ENCODE measurements around the gene PHLDB2. TPM values are rescaled to one million over a fixed set of nuclear protein-coding genes. Genes with fewer than 3 reads are reported as not detected.

PHLDB2 gene
- total and polyA plus RNA-seq, 8 donors = 10.6 to 149 (median 29.0) TPM

DNA sequence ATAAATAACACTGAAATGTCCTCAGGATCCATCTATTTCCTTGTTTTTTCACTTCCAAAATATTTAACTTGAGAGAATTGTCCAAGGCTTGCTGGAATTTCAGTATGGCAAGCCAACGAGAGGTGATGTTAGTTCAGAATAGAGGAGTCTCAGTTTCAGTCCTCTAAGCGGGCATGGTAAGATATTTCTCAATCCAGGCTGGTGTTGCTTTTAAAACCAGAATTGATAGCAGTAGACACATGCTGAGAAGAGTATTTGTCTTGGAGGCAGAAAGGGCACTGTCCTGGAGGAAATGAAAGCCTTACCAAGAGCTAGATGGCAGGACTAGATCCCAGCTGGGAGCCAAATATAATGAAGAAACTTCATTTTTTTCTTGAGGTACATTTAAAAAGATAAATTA lies 23.1 kb downstream of the PHLDB2 start:
- Histone ChIP-seq H3K36me3 (peaks cover 0 to 24% (median 16%) of the 10 kb centered on the region in 4 donors), H3K4me1 (peaks cover 0 to 5% (median 2%) of the 10 kb centered on the region in 4 donors), H3K27me3 (no peaks in the 10 kb centered on the region), H3K4me3 (no peak overlapping the region), H3K27ac (no peak overlapping the region), H3K9me3 (peaks cover 0 to 8% (median 3%) of the 10 kb centered on the region in 4 donors)
- TF ChIP-seq POLR2A (IDR thresholded peaks at IDR 0.05) (no peak), EP300 (IDR thresholded peaks at IDR 0.05) (no peak), POLR2AphosphoS5 (IDR thresholded peaks at IDR 0.05) (no peak)
- TF ChIP-seq, protein P1, sequence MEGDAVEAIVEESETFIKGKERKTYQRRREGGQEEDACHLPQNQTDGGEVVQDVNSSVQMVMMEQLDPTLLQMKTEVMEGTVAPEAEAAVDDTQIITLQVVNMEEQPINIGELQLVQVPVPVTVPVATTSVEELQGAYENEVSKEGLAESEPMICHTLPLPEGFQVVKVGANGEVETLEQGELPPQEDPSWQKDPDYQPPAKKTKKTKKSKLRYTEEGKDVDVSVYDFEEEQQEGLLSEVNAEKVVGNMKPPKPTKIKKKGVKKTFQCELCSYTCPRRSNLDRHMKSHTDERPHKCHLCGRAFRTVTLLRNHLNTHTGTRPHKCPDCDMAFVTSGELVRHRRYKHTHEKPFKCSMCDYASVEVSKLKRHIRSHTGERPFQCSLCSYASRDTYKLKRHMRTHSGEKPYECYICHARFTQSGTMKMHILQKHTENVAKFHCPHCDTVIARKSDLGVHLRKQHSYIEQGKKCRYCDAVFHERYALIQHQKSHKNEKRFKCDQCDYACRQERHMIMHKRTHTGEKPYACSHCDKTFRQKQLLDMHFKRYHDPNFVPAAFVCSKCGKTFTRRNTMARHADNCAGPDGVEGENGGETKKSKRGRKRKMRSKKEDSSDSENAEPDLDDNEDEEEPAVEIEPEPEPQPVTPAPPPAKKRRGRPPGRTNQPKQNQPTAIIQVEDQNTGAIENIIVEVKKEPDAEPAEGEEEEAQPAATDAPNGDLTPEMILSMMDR (IDR thresholded peaks at IDR 0.05) = no peak
- DNase-seq = no peak
- intact Hi-C loops (cut with DNase I; ENCODE audit: low total_unique reads) = no loop called here
- WGBS, 5 donors = 87 to 97% (median 96%) methylated on average over 2 of the region's 2 CpGs

DNA sequence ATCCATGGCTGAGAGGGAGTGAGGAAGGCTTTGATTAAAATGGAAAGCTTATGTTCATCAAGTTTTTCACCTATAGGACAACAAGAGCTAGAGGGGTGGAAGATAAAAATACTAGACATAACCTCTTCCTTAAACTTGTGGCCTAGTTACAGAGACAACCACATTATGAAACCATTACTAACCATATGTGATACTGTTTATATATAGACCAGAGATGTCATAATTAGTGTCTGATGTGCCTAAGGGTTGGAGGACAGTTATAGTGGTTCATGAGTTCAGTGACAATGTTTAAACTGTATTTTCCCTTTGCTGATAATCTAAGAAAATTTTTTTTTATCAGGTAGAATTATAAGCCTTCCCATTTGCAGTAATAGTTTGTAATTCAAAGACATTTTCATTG lies 23.7 kb downstream of the PHLDB2 start:
- Histone ChIP-seq H3K36me3 (peaks cover 0 to 24% (median 16%) of the 10 kb centered on the region in 4 donors), H3K27me3 (no peaks in the 10 kb centered on the region), H3K4me3 (no peak overlapping the region), H3K4me1 (peaks cover 0 to 5% (median 2%) of the 10 kb centered on the region in 4 donors), H3K27ac (no peak overlapping the region), H3K9me3 (peaks cover 0 to 8% (median 3%) of the 10 kb centered on the region in 4 donors)
- intact Hi-C loops (cut with DNase I; ENCODE audit: low total_unique reads) = no loop called here
- no peak for DNase-seq
- TF ChIP-seq EP300 (IDR thresholded peaks at IDR 0.05) (no peak), POLR2AphosphoS5 (IDR thresholded peaks at IDR 0.05) (no peak), POLR2A (IDR thresholded peaks at IDR 0.05) (no peak)
- TF ChIP-seq, protein P1 (IDR thresholded peaks at IDR 0.05) = no peak

DNA sequence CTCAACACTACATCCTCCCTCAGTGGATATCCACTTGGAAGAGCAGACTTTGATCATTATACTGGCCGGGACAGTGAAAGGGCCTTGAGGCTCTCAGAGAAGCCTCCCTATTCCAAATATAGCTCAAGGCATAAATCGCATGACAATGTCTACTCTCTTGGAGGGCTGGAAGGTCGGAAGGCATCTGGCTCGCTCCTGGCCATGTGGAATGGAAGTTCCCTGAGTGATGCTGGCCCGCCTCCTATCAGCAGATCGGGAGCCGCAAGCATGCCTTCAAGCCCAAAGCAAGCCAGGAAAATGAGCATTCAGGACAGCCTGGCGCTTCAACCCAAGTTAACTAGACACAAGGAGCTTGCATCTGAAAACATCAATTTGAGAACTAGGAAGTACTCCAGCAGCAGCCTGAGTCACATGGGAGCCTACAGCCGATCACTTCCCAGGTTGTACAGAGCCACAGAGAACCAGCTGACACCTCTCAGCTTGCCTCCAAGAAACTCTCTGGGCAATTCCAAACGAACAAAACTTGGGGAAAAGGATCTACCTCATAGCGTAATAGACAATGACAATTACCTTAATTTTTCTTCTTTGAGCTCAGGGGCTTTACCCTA lies 25.4 kb downstream of the PHLDB2 start:
- TF ChIP-seq, protein P1 (IDR thresholded peaks at IDR 0.05) = no peak
- TF ChIP-seq POLR2AphosphoS5 (IDR thresholded peaks at IDR 0.05) (no peak), POLR2A (IDR thresholded peaks at IDR 0.05) (no peak), EP300 (IDR thresholded peaks at IDR 0.05) (no peak)
- no peak overlapping the region for H3K27ac ChIP-seq
- intact Hi-C loops (cut with DNase I; ENCODE audit: low total_unique reads) = no loop called here
- H3K4me3 ChIP-seq = no peak overlapping the region
- H3K9me3 ChIP-seq = peaks cover 0 to 8% (median 3%) of the 10 kb centered on the region in 4 donors
- no peaks in the 10 kb centered on the region for H3K27me3 ChIP-seq
- H3K36me3 ChIP-seq = peaks cover 0 to 24% (median 16%) of the 10 kb centered on the region in 4 donors
- H3K4me1 ChIP-seq = peaks cover 0 to 5% (median 2%) of the 10 kb centered on the region in 4 donors
- no peak for DNase-seq
- WGBS, 5 donors = 92 to 96% (median 95%) methylated on average over 11 of the region's 11 CpGs

DNA sequence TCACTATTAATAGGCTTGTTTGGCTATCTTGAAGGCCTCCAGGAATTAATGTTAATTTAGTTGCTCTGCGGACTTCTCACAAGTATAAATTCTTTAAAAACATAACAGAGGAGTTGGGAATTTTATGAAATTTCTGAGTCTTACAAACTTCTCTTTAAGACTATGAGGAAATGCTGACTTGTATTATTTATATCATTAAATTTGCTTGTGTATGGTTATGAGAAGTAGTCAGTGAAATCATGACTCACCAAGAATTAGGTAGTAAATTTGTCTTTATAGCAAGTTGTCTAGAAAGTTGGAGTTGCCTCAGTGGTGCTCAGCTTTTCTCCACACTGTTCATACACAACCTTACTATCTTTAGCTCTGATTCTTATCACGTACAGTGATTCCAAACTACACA lies 26.5 kb downstream of the PHLDB2 start:
- intact Hi-C loops (cut with DNase I; ENCODE audit: low total_unique reads) = no loop called here
- 93 to 97% (median 94%) methylated on average over 2 of the region's 2 CpGs for WGBS, 5 donors
- Histone ChIP-seq H3K4me3 (no peak overlapping the region), H3K27me3 (no peaks in the 10 kb centered on the region), H3K27ac (no peak overlapping the region), H3K4me1 (peaks cover 0 to 5% (median 2%) of the 10 kb centered on the region in 4 donors), H3K36me3 (peaks cover 0 to 24% (median 16%) of the 10 kb centered on the region in 4 donors), H3K9me3 (peaks cover 0 to 4% (median 2%) of the 10 kb centered on the region in 4 donors)
- DNase-seq = no peak
- TF ChIP-seq, protein P1 (IDR thresholded peaks at IDR 0.05) = no peak
- TF ChIP-seq POLR2A (IDR thresholded peaks at IDR 0.05) = no peak

Data from stomach (tissue), 9 donors.